ENCODE measurements around the gene ANGPTL2.

Gene ANGPTL2

DNA sequence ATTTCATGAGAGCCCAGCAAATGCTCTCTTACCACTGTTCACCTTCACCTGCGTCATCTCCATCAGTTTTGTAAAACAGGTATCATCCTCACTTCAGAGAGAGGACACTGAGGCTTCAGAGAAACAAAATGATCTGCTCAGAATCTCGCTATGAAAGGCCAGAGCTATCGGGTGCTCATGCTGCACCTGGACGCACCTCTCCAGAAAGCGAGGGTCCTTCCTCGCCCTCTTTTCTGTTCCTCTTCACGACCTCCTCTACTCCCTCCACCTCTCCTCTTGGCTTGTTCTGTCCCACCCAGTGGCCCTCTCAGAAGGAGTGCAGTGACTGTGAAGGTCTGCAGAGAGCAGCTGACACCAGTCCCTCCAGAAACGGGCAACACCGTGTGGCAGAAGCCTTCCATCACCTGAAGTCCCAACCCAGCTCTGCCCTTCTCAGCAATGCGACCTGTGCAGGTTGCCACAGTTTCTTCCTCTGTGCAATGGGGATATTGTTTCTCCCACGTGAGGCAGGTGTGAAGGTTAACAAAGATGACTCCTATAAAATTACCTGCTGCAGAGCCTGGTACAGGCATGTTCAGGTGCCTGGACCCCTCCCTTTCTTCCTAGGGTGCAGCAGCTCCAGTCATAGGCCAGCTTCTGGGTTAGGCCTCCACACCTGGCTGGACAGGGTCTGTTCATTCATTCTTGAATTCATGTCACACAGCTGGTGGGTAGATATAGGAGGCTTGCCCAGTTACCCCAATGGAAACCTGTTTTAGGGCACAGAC is 45.3 kb upstream of the ANGPTL2 start:
- no peak overlapping the region for H3K4me3 ChIP-seq (replicated peaks in 1 of 2; ENCODE audit: low read depth in 2 of 2, low read length in 2 of 2)
- TF ChIP-seq, protein P1, sequence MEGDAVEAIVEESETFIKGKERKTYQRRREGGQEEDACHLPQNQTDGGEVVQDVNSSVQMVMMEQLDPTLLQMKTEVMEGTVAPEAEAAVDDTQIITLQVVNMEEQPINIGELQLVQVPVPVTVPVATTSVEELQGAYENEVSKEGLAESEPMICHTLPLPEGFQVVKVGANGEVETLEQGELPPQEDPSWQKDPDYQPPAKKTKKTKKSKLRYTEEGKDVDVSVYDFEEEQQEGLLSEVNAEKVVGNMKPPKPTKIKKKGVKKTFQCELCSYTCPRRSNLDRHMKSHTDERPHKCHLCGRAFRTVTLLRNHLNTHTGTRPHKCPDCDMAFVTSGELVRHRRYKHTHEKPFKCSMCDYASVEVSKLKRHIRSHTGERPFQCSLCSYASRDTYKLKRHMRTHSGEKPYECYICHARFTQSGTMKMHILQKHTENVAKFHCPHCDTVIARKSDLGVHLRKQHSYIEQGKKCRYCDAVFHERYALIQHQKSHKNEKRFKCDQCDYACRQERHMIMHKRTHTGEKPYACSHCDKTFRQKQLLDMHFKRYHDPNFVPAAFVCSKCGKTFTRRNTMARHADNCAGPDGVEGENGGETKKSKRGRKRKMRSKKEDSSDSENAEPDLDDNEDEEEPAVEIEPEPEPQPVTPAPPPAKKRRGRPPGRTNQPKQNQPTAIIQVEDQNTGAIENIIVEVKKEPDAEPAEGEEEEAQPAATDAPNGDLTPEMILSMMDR (IDR thresholded peaks at IDR 0.05; ENCODE audit: low read depth, low read length), result no peak
- no peak for DNase-seq (ENCODE audit: low read depth in 2 of 2)

DNA sequence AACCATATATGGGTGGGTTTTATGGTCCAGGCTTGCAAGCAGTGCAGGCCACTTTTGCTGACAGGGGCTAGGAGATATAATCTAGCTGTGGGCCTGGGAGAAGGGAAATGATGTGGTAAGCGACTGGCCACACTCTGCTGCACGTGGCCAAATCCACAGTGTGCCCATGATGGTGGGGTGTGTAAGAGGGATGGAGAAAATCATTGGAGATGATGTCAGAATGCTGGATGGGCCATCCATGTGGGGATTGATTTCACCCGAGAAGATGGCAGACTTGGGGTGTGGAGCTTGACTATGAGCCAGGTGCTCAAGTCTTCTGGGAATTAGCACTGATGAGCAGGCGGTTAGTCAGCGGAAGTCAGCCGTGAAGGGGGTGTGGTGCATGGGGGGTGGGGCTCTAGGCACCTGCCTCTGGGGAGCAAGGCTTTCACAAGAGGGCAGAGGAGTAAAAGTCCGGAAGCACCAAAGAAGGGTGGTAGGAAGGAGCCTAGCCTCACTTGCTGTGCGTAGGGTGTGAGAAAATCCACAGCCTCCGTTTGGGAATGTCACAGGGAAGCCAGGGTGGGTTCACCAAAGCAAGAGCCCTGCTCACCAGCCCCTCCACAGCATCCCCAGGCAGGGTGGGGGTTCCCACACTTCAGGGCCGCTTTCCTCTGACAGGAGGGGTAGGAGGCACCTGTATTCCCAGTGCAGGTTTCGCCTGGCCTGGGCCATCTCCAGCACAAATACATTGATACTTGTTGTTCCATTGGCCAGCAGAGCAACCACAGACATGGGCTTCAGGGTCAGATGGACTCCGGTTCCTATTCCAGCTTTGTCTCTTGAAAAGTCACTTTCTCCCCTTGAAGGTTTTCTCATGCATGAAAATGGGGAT is 44.5 kb upstream of the ANGPTL2 start:
- peak in 1 of 2 donors; percentile 92 for DNase-seq (ENCODE audit: low read depth in 2 of 2)
- TF ChIP-seq, protein P1 (IDR thresholded peaks at IDR 0.05; ENCODE audit: low read depth, low read length), result no peak

DNA sequence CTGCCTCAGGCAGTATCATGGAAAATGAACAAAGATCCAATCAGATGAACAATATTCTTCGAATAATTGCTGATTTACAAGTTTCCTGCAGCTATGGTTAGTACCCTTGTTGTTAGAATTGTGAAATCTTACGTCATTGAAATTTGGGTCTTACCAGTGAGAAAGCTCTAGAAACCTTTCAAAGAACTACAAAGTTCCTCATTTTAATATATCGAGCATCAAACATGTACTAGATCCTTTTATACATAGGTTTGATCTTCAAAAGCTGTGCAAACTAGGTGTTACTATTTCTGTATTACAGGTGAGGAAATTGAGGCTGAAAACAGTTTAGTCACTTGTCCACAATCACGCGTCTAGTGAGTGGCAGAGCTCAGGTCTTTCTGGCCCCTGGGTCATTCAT is 43.7 kb upstream of the ANGPTL2 start:
- TF ChIP-seq, protein P1 (IDR thresholded peaks at IDR 0.05; ENCODE audit: low read depth, low read length), result no peak
- no peak for DNase-seq (ENCODE audit: low read depth in 2 of 2)
- no peak overlapping the region for H3K4me3 ChIP-seq (replicated peaks in 1 of 2; ENCODE audit: low read depth in 2 of 2, low read length in 2 of 2)

More for the DNA sequence above, 44.5 kb upstream of the ANGPTL2 start:
- H3K4me3 ChIP-seq (replicated peaks in 1 of 2; ENCODE audit: low read depth in 2 of 2, low read length in 2 of 2), result no peak overlapping the region

DNA sequence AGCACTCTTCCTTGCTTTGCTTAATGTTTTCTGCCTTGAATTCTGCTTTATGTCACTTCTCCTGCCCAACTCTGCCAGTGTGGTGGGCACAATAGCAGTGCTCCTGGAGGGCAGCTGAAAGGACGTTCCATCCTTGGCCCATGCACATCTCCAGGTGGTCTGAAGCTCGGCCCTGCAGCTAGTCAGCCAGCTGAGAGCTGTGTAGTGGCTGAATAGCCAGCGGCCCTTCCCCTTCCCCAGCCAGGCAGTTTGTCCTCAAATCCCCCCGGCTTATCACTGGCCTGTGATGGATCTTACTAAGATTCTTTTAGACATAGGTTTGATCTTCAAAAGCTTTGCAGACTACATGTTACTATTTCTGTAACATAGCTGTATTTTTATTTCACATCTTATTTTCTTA is 42.7 kb upstream of the ANGPTL2 start:
- DNase-seq (ENCODE audit: low read depth in 2 of 2), result no peak

DNA sequence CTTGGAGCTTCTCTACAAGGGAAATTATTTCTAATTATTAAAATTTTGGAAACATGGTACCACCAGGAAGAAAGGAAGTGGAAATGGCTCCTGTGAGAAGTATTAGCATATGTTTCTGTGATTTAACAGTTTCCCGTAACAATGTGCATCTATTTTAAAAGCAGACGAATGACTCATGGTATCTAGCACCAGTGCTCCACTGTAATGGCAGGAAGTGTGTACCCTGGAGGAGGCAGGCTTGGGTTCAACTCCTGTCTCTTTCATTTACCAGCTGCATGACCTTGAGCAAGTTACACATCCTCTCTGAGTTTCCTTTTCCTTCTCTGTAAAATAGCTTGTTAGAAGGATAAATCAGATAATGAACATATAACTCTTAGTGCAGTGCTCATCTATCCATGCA is 41.0 kb upstream of the ANGPTL2 start:
- DNase-seq (ENCODE audit: low read depth in 2 of 2), result peak; percentile 81 to 88
- TF ChIP-seq, protein P1 (IDR thresholded peaks at IDR 0.05; ENCODE audit: low read depth, low read length), result no peak
- no peak overlapping the region for H3K4me3 ChIP-seq (replicated peaks in 1 of 2; ENCODE audit: low read depth in 2 of 2, low read length in 2 of 2)

More for the DNA sequence above, 42.7 kb upstream of the ANGPTL2 start:
- H3K4me3 ChIP-seq (replicated peaks in 1 of 2; ENCODE audit: low read depth in 2 of 2, low read length in 2 of 2), result no peak overlapping the region
- TF ChIP-seq, protein P1 (IDR thresholded peaks at IDR 0.05; ENCODE audit: low read depth, low read length), result no peak

DNA sequence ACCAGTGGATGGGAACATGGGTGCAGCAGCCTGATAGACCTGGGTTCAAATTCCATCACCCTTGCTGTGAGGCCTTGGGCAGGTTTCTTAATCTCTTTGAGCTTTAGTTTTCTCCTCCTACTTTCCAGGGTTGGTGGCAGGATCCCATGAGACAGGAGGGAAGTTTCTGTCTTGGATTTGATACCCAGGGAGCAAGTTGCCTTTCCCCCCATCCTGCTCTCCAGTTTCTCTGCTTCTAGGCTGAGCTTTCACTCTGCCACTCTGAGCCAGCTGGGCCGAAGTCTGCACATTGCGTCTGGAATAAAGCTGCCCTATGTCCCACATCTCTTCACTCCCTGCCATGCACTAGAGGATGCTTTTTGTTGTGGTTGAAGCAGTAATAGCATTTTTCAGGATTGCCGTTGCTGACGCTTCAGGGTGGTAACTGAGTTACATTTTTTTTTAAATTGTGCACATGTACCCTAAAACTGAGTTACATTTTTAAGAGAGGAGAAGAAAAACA is 40.5 kb upstream of the ANGPTL2 start:
- TF ChIP-seq, protein P1 (IDR thresholded peaks at IDR 0.05; ENCODE audit: low read depth, low read length), result no peak
- no peak overlapping the region for H3K4me3 ChIP-seq (replicated peaks in 1 of 2; ENCODE audit: low read depth in 2 of 2, low read length in 2 of 2)
- DNase-seq (ENCODE audit: low read depth in 2 of 2), result no peak

All from cardiac fibroblast (primary cell).